IMR-90 (cell line): Measurements from ENCODE around the gene EMID1. TPM values are rescaled to one million over a fixed set of nuclear protein-coding genes. Genes with fewer than 3 reads are reported as not detected.

Source experiments
- ATAC-seq: fragments of 200-7000 bp; cut with Tn5 transposase; 2 replicates; pipeline ENCODE4 v1.9.1; 2020; ENCODE audit warnings: low read depth, mild to moderate bottlenecking, moderate library complexity
- BruUV-seq: library from RNA; stranded (reverse); fragments of 400-500 nt; replicated peaks from 2 replicates; lab custom pipeline; 2021; lab: Mats Ljungman, UMichigan
- CTCF ChIA-PET: fragments of 300-600 bp; formaldehyde crosslinking; extraction: SDS; loops from one replicate; lab custom pipeline; 2021; ENCODE audit warnings: antibody characterized with exemption; lab: Yijun Ruan, JAX
- POLR2A ChIA-PET: fragments of 300-600 bp; sonication (Branson Sonifier 250); formaldehyde crosslinking; loops from one replicate; lab custom pipeline; 2022; ENCODE audit warnings: antibody characterized with exemption; ENCODE audit not compliant: unreplicated experiment; lab: Charles Lee
- DNase-seq: peaks from one replicate; pipeline ENCODE4 v3.0.0; 2013
- H2AFZ ChIP-seq: replicated peaks from 2 replicates; pipeline ENCODE3; 2013; ENCODE audit warnings: low read length, mild to moderate bottlenecking; ENCODE audit not compliant: poor library complexity
- H2AK5ac ChIP-seq: 2 replicates; pipeline ENCODE4 v1.6.1; 2013; ENCODE audit warnings: low read depth, low read length, inconsistent platforms
- H2AK9ac ChIP-seq: replicated peaks from 2 replicates; pipeline ENCODE3; 2013; ENCODE audit warnings: mild to moderate bottlenecking, low read depth, low read length, moderate library complexity; ENCODE audit not compliant: poor library complexity
- H2BK120ac ChIP-seq: 2 replicates; pipeline ENCODE4 v1.6.1; 2013; ENCODE audit warnings: low read depth, low read length, inconsistent platforms
- H2BK15ac ChIP-seq: 3 replicates; pipeline ENCODE4 v1.6.1; 2013; ENCODE audit warnings: low read depth, low read length, inconsistent platforms
- H2BK20ac ChIP-seq: 2 replicates; pipeline ENCODE4 v1.6.1; 2013; ENCODE audit warnings: low read depth, mild to moderate bottlenecking, inconsistent platforms, low read length, moderate library complexity
- H2BK5ac ChIP-seq: 2 replicates; pipeline ENCODE4 v1.6.1; 2013; ENCODE audit warnings: mild to moderate bottlenecking, low read depth, low read length, inconsistent platforms; ENCODE audit not compliant: poor library complexity, severe bottlenecking
- H3K14ac ChIP-seq: replicated peaks from 2 replicates; pipeline ENCODE4 v1.6.1; 2013; ENCODE audit warnings: low read depth, low read length, inconsistent platforms
- H3K18ac ChIP-seq: 2 replicates; pipeline ENCODE4 v1.6.1; 2013; ENCODE audit warnings: low read depth, low read length, control low read depth
- H3K23ac ChIP-seq: 2 replicates; pipeline ENCODE4 v1.6.1; 2013; ENCODE audit warnings: low read depth, low read length, inconsistent platforms
- H3K27ac ChIP-seq: 2 replicates; pipeline ENCODE4 v1.5.1; 2013; ENCODE audit warnings: mild to moderate bottlenecking, control low read depth, low read length; ENCODE audit not compliant: insufficient read depth
- H3K27me3 ChIP-seq: 2 replicates; pipeline ENCODE4 v1.6.1; 2013; ENCODE audit warnings: low read length; ENCODE audit not compliant: control insufficient read depth, insufficient read depth
- H3K36me3 ChIP-seq: 2 replicates; pipeline ENCODE4 v1.6.1; 2013; ENCODE audit warnings: low read length, mixed read lengths; ENCODE audit not compliant: control insufficient read depth, insufficient read depth
- H3K4ac ChIP-seq: 2 replicates; pipeline ENCODE4 v1.6.1; 2013; ENCODE audit warnings: low read depth, low read length, inconsistent platforms
- H3K4me1 ChIP-seq: 2 replicates; pipeline ENCODE4 v1.6.1; 2013; ENCODE audit warnings: low read length, mixed read lengths; ENCODE audit not compliant: control insufficient read depth, insufficient read depth
- H3K4me2 ChIP-seq: 2 replicates; pipeline ENCODE4 v1.6.1; 2013; ENCODE audit warnings: low read depth, mild to moderate bottlenecking, control low read depth, low read length, moderate library complexity
- H3K4me3 ChIP-seq: 2 replicates; pipeline ENCODE4 v1.5.1; 2013; ENCODE audit warnings: low read depth, mild to moderate bottlenecking, control low read depth, low read length, moderate library complexity; ENCODE audit not compliant: insufficient read depth
- H3K56ac ChIP-seq: 2 replicates; pipeline ENCODE4 v1.6.1; 2013; ENCODE audit warnings: low read length, inconsistent platforms; ENCODE audit not compliant: insufficient read depth; ENCODE audit errors: extremely low read depth
- H3K79me1 ChIP-seq, 2 experiments: 2 replicates each; pipeline ENCODE4 v1.6.1; 2013; ENCODE audit warnings: low read length in 2 of 2, inconsistent platforms in 1 of 2, low read depth in 1 of 2
- H3K9ac ChIP-seq: 2 replicates; pipeline ENCODE4 v1.6.1; 2013; ENCODE audit warnings: low read depth, low read length, control low read depth
- H3K9me1 ChIP-seq: 2 replicates; pipeline ENCODE4 v1.6.1; 2013; ENCODE audit warnings: low read length, inconsistent platforms; ENCODE audit not compliant: insufficient read depth
- H3K9me3 ChIP-seq: 2 replicates; pipeline ENCODE4 v1.6.1; 2013; ENCODE audit warnings: low read length; ENCODE audit not compliant: control insufficient read depth, insufficient read depth
- H4K20me1 ChIP-seq: 2 replicates; pipeline ENCODE4 v1.6.1; 2013; ENCODE audit warnings: low read length, inconsistent platforms; ENCODE audit not compliant: insufficient read depth
- H4K5ac ChIP-seq: 2 replicates; pipeline ENCODE4 v1.6.1; 2013; ENCODE audit warnings: mild to moderate bottlenecking, low read depth, low read length, control low read depth
- H4K8ac ChIP-seq, 2 experiments: 2 replicates each; pipeline ENCODE4 v1.6.1; 2013; ENCODE audit warnings: low read depth in 2 of 2, low read length in 2 of 2, control low read depth in 1 of 2, inconsistent platforms in 1 of 2
- H4K91ac ChIP-seq: 2 replicates; pipeline ENCODE4 v1.6.1; 2013; ENCODE audit warnings: low read depth, low read length, inconsistent platforms; ENCODE audit not compliant: insufficient read depth
- BHLHE40 ChIP-seq: fragments of 150-350 bp; IDR thresholded peaks from 2 replicates; pipeline ENCODE4 v1.6.1; 2016; ENCODE audit warnings: mild to moderate bottlenecking, low read depth, low read length
- CEBPB ChIP-seq: IDR thresholded peaks from 2 replicates; pipeline ENCODE4 v1.6.1; 2012; ENCODE audit warnings: low read depth, low read length, improper control_type of control experiment
- CHD1 ChIP-seq: IDR thresholded peaks from 2 replicates; pipeline ENCODE4 v1.6.1; 2012; ENCODE audit warnings: low read depth, low read length, improper control_type of control experiment
- ELK1 ChIP-seq: fragments of 150-350 bp; IDR thresholded peaks from 2 replicates; pipeline ENCODE4 v1.6.1; 2016; ENCODE audit warnings: low read depth, mild to moderate bottlenecking, low read length, moderate library complexity, borderline replicate concordance
- FOS ChIP-seq: fragments of 150-350 bp; IDR thresholded peaks from 2 replicates; pipeline ENCODE4 v1.6.1; 2016; ENCODE audit warnings: low read depth, low read length
- MAZ ChIP-seq: IDR thresholded peaks from 2 replicates; pipeline ENCODE4 v1.6.1; 2012; ENCODE audit warnings: low read depth, mild to moderate bottlenecking, low read length, improper control_type of control experiment, moderate library complexity, borderline replicate concordance
- NFE2L2 ChIP-seq: fragments of 150-350 bp; IDR thresholded peaks from 2 replicates; pipeline ENCODE4 v1.6.1; 2016; ENCODE audit warnings: low read depth, mild to moderate bottlenecking, low read length
- RFX5 ChIP-seq: IDR thresholded peaks from 2 replicates; pipeline ENCODE4 v1.8.0; 2012; ENCODE audit warnings: low read depth, mild to moderate bottlenecking, low read length, moderate library complexity
- USF2 ChIP-seq: fragments of 150-350 bp; IDR thresholded peaks from 2 replicates; pipeline ENCODE4 v1.6.1; 2017; ENCODE audit warnings: mild to moderate bottlenecking, antibody characterized with exemption, low read length, low read depth
- WGBS, 2 experiments: methylation state at CpG; one replicate each; pipeline versions ENCODE4 v1.1.5 to v1.1.7; 2013; ENCODE audit warnings: missing lambda C conversion rate in 2 of 2; ENCODE audit not compliant: insufficient read length in 1 of 2; ENCODE audit errors: extremely low coverage in 2 of 2; 5-methylcytosine and 5-hydroxymethylcytosine counted together
- dilution Hi-C: fragments of 300-500 bp; cut with HindIII; formaldehyde crosslinking; loops from one replicate; pipeline ENCODE4 v1.14.3; 2018; ENCODE audit warnings: low sequenced_read_pairs; ENCODE audit not compliant: unreplicated experiment
- in situ Hi-C: fragments of 300-500 bp; cut with MboI; formaldehyde crosslinking; loops from 3 replicates; pipeline ENCODE4 v1.14.3; 2019; ENCODE audit warnings: low sequenced_read_pairs, inconsistent platforms, mixed read lengths
- intact Hi-C: fragments of 100-400 bp; cut with micrococcal nuclease; formaldehyde crosslinking; loops from 2 replicates; pipeline ENCODE4 v1.10.0; 2022
- polyA plus RNA-seq, 3 experiments: library from polyadenylated mRNA; depleted of rRNA; stranded (reverse); fragments of >200 nt; gene quantifications; 2 replicates each; pipeline ENCODE4 v1.2.3, GENCODE V29; 2012; ENCODE audit warnings: low replicate concordance in 1 of 3
- total RNA-seq: library from RNA; depleted of rRNA; stranded (reverse); fragments of >200 nt; gene quantifications from 2 replicates; pipeline ENCODE4 v1.2.3, GENCODE V29; 2012

Gene EMID1
- total and polyA plus RNA-seq, 2 of the 4 experiments (the other 2 are of a cell fraction), result 0.54 to 1.3 TPM

GRCh38 chr22:29302681-29303465 lies 97.2 kb downstream of the EMID1 start:
- no peak for ATAC-seq
- 61% methylated on average over 4 of the region's 13 CpGs; no CpG with 5 or more reads in 1 of the 2 experiments for WGBS, 2 experiments
- no peak overlapping the region for H3K56ac ChIP-seq
- H3K79me1 ChIP-seq, result peaks cover 7 to 19% of the 10 kb centered on the region in 2 experiments
- no peak overlapping the region for H3K27ac ChIP-seq
- no peak overlapping the region for H3K23ac ChIP-seq
- no peak overlapping the region for H3K9ac ChIP-seq
- no peak for DNase-seq
- H3K14ac ChIP-seq, result no peak overlapping the region
- H2BK120ac ChIP-seq, result no peak overlapping the region
- no peaks in the 10 kb centered on the region for H3K9me3 ChIP-seq
- in situ Hi-C loops (no loop called here), dilution Hi-C loops (no loop called here), intact Hi-C loops (no loop called here)
- POLR2A ChIA-PET, result no interaction called here
- no peak overlapping the region for H2BK20ac ChIP-seq
- H2BK15ac ChIP-seq, result no peak overlapping the region
- no TSS peak for BruUV-seq
- H4K8ac ChIP-seq, result no peak overlapping the region
- H3K4ac ChIP-seq, result no peak overlapping the region
- H3K9me1 ChIP-seq, result peaks cover 10% of the 10 kb centered on the region
- H3K4me3 ChIP-seq, result no peak overlapping the region
- H4K91ac ChIP-seq, result no peak overlapping the region
- H4K20me1 ChIP-seq, result peaks cover 30% of the 10 kb centered on the region
- H2AK9ac ChIP-seq, result peak overlapping the region; percentile 42
- CTCF ChIA-PET, result no interaction called here
- H2AK5ac ChIP-seq, result no peak overlapping the region
- H3K36me3 ChIP-seq, result peaks cover 31% of the 10 kb centered on the region
- TF ChIP-seq CEBPB (no peak), USF2 (no peak), BHLHE40 (no peak), FOS (no peak), MAZ (no peak), RFX5 (no peak), ELK1 (no peak), CHD1 (no peak), NFE2L2 (no peak)
- no peak overlapping the region for H2AFZ ChIP-seq
- peaks cover 3% of the 10 kb centered on the region for H3K4me1 ChIP-seq
- no peak overlapping the region for H4K5ac ChIP-seq
- no peaks in the 10 kb centered on the region for H3K27me3 ChIP-seq
- no peak overlapping the region for H2BK5ac ChIP-seq
- H3K4me2 ChIP-seq, result no peak overlapping the region
- H3K18ac ChIP-seq, result no peak overlapping the region
